ENCODE data around the gene GBX1.

Gene GBX1

GRCh38 chr7:151174246-151175046 is 7.0 kb upstream of the GBX1 start:
- DNase-seq (ENCODE audit: extremely low read depth in 1 of 2, low read depth in 1 of 2), result peak in 1 of 2 donors; percentile 15

GRCh38 chr7:151173386-151174245 is 6.1 kb upstream of the GBX1 start:
- no peak for DNase-seq (ENCODE audit: extremely low read depth in 1 of 2, low read depth in 1 of 2)

DNA sequence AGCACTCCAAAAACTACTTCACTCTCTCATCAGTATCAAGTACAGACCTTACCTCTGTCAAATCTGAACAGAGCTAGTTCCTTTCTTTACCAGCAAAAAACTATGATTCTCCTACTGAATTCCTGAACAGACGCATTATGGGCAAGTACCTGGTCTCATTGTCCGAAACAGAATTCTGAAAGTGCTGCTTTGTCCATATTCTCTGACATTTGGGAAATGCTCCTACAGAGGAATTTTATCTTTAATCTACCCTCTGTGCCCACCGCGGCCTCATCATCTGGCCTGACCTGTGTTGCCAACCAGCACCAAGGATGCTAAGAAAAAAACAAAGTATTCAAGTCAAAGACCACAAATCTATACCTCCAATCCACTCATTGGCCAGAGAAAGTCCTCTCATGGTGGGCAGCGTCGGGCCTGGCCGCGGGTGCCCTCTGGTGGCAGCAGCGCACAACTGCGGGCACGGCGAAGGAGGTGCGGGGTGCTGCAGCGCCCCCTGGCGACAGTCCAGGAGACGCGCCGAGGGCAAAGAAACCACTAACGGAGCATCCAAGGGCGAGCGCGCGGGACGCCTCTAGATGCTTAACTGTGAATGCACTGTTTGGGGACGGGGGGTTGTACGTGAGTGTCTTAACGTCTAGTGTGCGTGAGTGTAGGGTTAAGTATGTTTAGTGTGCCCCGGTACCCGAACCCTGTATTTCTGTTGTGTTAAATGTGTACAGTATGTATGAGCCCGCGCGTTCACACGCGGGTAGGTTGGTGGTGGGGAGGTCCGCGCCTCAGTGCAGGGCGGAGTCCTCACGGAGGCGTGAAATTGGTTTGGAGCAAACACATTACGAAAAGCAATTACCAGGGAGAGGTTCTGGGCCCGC is 5.0 kb upstream of the GBX1 start:
- DNase-seq (ENCODE audit: extremely low read depth in 1 of 2, low read depth in 1 of 2), result peak; percentile 60 to 61

DNA sequence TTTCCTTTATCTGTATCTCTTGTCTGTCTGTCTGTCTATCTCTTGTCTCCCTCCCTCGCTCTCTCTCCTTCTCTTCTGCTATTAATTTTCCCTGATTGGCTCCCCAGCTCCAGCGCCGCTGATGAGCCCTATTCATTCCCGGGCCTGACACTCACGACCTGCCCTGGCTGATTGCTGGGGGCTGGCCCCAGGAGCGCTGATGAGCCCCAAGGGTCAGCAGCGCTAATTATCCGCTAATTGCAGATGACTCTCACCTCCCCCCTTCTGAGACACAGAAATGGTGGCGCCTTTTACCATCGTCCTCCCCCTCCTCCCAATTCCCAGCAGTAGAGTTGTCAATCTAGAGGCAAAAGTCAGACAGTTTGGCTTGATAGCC is 1.3 kb upstream of the GBX1 start:
- DNase-seq (ENCODE audit: extremely low read depth in 1 of 2, low read depth in 1 of 2), result no peak

DNA sequence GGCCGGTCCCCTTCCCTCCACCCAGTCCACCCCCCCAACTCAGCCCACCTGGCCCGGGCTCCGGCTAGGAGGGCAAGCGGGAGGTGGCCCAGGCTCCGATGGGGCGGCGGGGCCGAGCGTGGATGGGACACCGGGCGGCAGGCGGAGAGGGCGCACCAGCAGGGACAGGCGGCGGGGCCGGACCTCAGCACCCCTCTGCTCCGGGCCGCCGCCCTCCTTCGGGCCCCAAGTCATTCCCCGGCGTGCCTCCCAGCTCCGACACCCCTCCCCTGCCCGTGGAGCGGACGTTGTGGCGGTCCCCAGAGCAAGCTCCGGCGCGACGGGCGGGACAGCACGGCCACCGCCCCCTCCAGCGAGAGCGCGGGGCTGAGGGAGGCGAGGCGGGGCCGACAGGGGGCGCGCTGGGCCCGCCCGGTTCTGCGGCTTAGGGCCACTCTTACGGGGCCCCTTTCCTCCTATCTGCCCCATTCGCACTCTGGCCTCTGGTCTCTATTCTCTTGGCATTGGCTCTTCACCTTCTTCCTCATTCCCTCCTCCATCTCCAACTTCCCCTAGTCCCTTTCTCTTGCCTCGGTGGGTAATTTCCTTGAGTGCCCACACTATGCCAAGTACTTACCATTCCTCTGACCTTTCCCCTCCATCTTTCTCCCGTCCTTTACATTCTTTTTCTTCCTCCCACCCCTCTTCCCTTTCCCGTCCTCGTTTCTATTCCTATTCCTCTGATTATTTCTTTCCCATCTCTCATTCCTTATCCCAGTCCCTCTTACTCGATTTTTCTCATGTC is 701 bp upstream of the GBX1 start:
- peak; percentile 20 to 33 for DNase-seq (ENCODE audit: extremely low read depth in 1 of 2, low read depth in 1 of 2)

GRCh38 chr7:151166629-151167196 is 781 bp downstream of the GBX1 start:
- DNase-seq (ENCODE audit: extremely low read depth in 1 of 2, low read depth in 1 of 2), result no peak

DNA sequence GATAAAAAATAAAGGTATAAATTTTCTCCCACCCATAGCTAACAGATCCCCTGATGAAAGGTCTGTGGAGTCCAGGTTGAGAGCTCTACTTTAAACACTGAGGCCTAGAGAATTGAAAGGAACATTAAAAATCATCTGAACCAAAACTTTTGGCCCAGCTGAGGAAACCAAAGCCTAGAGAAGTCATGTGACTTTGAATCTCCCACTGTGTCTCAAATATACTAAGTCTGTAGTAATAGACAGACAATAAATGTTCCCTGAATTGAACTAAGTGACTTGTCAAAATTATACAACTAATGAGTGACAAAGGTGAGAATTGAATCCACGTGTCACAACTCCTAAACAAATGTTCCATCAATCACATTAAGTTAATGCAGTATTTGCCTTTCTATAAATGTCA is 5.7 kb downstream of the GBX1 start:
- no peak for DNase-seq (ENCODE audit: extremely low read depth in 1 of 2, low read depth in 1 of 2)

- DNase-seq (ENCODE audit: extremely low read depth in 1 of 2, low read depth in 1 of 2), result no peak
Measured at GRCh38 chr7:151157645-151158329, 9.7 kb downstream of the GBX1 start.

DNA sequence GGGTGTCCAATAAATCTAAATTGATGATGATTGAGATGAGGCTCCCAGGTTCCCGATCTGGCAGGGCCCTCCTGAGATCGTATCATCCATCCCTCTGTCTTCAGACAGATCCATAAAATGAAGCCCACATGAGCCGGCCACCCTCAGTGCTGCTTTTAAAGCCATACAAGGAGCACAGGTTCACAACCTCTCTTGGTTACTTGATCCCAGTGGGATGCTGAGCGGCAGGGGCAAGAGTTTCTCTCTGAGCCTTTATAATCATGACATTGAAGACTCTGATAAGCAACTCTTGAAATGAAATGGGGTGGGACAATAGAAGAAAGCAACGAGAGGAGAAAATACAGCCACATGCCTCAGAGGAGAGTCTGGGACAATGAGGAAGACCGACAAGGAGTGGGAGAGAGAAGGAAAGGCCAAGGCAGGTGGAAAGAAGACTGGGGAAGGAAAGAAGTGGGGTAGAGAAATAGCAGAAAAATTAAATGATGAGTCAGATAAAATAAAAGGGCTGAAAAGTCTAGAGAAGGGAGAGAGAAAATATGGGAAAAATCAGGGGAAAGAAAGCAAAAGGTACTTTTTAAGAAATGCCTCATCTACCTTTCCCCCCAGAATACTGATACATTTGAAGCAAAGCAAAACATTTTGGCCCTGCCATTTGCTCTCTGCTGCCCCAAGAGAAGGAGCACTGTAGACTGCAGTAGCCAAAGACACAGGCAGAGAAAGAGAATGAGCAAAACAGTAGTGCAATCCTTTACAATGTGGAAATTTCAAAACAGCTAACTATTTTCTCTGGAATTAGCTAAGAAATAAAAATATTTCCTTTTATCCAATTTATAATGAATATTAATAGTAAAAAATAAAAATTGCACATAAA is 14.6 kb downstream of the GBX1 start:
- no peak for DNase-seq (ENCODE audit: extremely low read depth in 1 of 2, low read depth in 1 of 2)

GRCh38 chr7:151150388-151150787 is 17.1 kb downstream of the GBX1 start:
- no peak for DNase-seq (ENCODE audit: extremely low read depth in 1 of 2, low read depth in 1 of 2)

- no peak for DNase-seq (ENCODE audit: extremely low read depth in 1 of 2, low read depth in 1 of 2)
Measured at GRCh38 chr7:151148319-151149259, 18.9 kb downstream of the GBX1 start.

DNA sequence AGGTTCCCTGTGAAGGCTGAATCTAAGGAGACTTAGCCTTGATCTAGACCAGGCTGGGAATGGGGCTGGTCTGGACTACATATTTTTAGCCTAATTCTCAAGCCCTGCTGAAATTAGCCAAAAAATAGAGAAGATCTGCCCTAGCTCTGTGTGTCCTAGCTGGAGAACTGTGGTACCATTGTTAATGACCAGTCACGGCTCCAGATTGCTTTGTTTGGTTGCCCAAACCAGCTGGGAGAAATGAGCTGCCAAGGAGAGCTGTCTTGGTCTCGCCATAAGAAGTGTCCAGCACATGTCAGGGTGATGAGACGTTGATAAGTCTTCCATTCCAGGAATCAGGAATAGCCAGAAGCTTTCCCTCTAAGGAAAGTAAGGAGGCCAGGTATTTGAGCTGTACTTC is 20.7 kb downstream of the GBX1 start:
- DNase-seq (ENCODE audit: extremely low read depth in 1 of 2, low read depth in 1 of 2), result no peak

GRCh38 chr7:151144387-151144786 is 23.1 kb downstream of the GBX1 start:
- no peak for DNase-seq (ENCODE audit: extremely low read depth in 1 of 2, low read depth in 1 of 2)

- DNase-seq (ENCODE audit: extremely low read depth in 1 of 2, low read depth in 1 of 2), result no peak
Measured at GRCh38 chr7:151143261-151144015, 24.1 kb downstream of the GBX1 start.

GRCh38 chr7:151142686-151143040 is 24.8 kb downstream of the GBX1 start:
- no peak for DNase-seq (ENCODE audit: extremely low read depth in 1 of 2, low read depth in 1 of 2)

- no peak for DNase-seq (ENCODE audit: extremely low read depth in 1 of 2, low read depth in 1 of 2)
Measured at GRCh38 chr7:151141855-151142685, 25.4 kb downstream of the GBX1 start.

All from stimulated activated CD8-positive, alpha-beta memory T cell treated with anti-CD3 and anti-CD28 coated beads, Interleukin-7, amount 100 ng/mL, for 48 hours (primary cell).